Activated T-cell treated with anti-CD3 and anti-CD28 coated beads, Interleukin-2, amount 50 U/mL, for 72 hours (primary cell): Measurements from ENCODE around the gene PRAMEF14. TPM values are rescaled to one million over a fixed set of nuclear protein-coding genes. Genes with fewer than 3 reads are reported as not detected.
"Not testable (repeated sequence)": the region's sequence is repeated elsewhere in the genome, so short reads cannot be mapped to it uniquely, and the experiment has no call there.

Experiments used
- ATAC-seq, 2 donors: fragments of 150-1000 bp; cut with Tn5 transposase; replicated peaks in 1 of 2; 2 replicates each; pipeline ENCODE4 v1.10.0; 2021; ENCODE audit warnings: moderate library complexity in 2 of 2, mild to moderate bottlenecking in 1 of 2
- DNase-seq, 2 donors: peaks; one replicate each; pipeline ENCODE4 v3.0.0; 2021 to 2022; ENCODE audit warnings: mixed read lengths in 1 of 2
- H3K27ac Mint-ChIP-seq: one replicate; pipeline ENCODE4 v1.8.0; 2022; ENCODE audit warnings: mild to moderate bottlenecking, moderate library complexity, mixed read lengths
- H3K27me3 Mint-ChIP-seq: one replicate; pipeline ENCODE4 v1.8.0; 2022; ENCODE audit warnings: low read depth, mixed read lengths
- H3K36me3 Mint-ChIP-seq, 2 donors: one replicate each; pipeline ENCODE4 v1.8.0; 2022; ENCODE audit warnings: mixed read lengths in 2 of 2, mild to moderate bottlenecking in 1 of 2; ENCODE audit not compliant: insufficient read depth in 2 of 2
- H3K4me1 Mint-ChIP-seq: one replicate; pipeline ENCODE4 v1.8.0; 2022; ENCODE audit warnings: low read depth, mixed read lengths
- H3K4me3 Mint-ChIP-seq, 2 donors: one replicate each; pipeline ENCODE4 v1.8.0; 2022; ENCODE audit warnings: mild to moderate bottlenecking in 2 of 2, mixed read lengths in 2 of 2, moderate library complexity in 2 of 2
- H3K9me3 Mint-ChIP-seq, 2 donors: one replicate each; pipeline ENCODE4 v1.8.0; 2022; ENCODE audit warnings: mixed read lengths in 2 of 2
- total RNA-seq, 2 donors: library from RNA; stranded (reverse); gene quantifications; one replicate each; pipeline ENCODE4 v1.2.3, GENCODE V29; 2022

PRAMEF14 gene
- total RNA-seq, result not detected

GRCh38 chr1:13347034-13347433, at the start of gene PRAMEF14:
Gene PRAMEF14, minus strand, starts transcription at chr1:13347134. Its CDS starts 1,820 bp downstream, at chr1:13345314.
- H3K4me3 Mint-ChIP-seq, DNase-seq, H3K27ac Mint-ChIP-seq, ATAC-seq, H3K4me1 Mint-ChIP-seq, H3K36me3 Mint-ChIP-seq, H3K27me3 Mint-ChIP-seq, H3K9me3 Mint-ChIP-seq: not testable (repeated sequence)

GRCh38 chr1:13395311-13395710, 48.4 kb upstream of the PRAMEF14 start:
- not testable (repeated sequence) for H3K4me3 Mint-ChIP-seq, ATAC-seq, H3K36me3 Mint-ChIP-seq, H3K9me3 Mint-ChIP-seq, H3K4me1 Mint-ChIP-seq, H3K27me3 Mint-ChIP-seq, DNase-seq, H3K27ac Mint-ChIP-seq

GRCh38 chr1:13394761-13395160, 47.8 kb upstream of the PRAMEF14 start:
- not testable (repeated sequence) for H3K36me3 Mint-ChIP-seq, H3K4me1 Mint-ChIP-seq, ATAC-seq, H3K9me3 Mint-ChIP-seq, DNase-seq, H3K27ac Mint-ChIP-seq, H3K4me3 Mint-ChIP-seq, H3K27me3 Mint-ChIP-seq

- not testable (repeated sequence) for H3K9me3 Mint-ChIP-seq, H3K36me3 Mint-ChIP-seq, H3K4me3 Mint-ChIP-seq, H3K27me3 Mint-ChIP-seq, H3K27ac Mint-ChIP-seq, DNase-seq, H3K4me1 Mint-ChIP-seq, ATAC-seq
Observed at GRCh38 chr1:13393004-13393403, 46.1 kb upstream of the PRAMEF14 start.

GRCh38 chr1:13389332-13389731, 42.4 kb upstream of the PRAMEF14 start, which contains the start of gene PRAMEF17:
Gene PRAMEF17, plus strand, starts transcription at chr1:13389632. Its CDS starts 26 bp downstream, at chr1:13389658.
- H3K27ac Mint-ChIP-seq, H3K4me3 Mint-ChIP-seq: not testable (repeated sequence)

GRCh38 chr1:13380380-13380779, 33.4 kb upstream of the PRAMEF14 start:
- not testable (repeated sequence) for H3K27ac Mint-ChIP-seq, H3K4me1 Mint-ChIP-seq, H3K9me3 Mint-ChIP-seq, H3K4me3 Mint-ChIP-seq, ATAC-seq, H3K36me3 Mint-ChIP-seq, DNase-seq, H3K27me3 Mint-ChIP-seq

More at GRCh38 chr1:13389332-13389731, 42.4 kb upstream of the PRAMEF14 start, which contains the start of gene PRAMEF17:
- ATAC-seq, H3K36me3 Mint-ChIP-seq, H3K9me3 Mint-ChIP-seq, DNase-seq, H3K27me3 Mint-ChIP-seq, H3K4me1 Mint-ChIP-seq: not testable (repeated sequence)

- H3K27me3 Mint-ChIP-seq, H3K27ac Mint-ChIP-seq, H3K36me3 Mint-ChIP-seq, DNase-seq, H3K4me3 Mint-ChIP-seq, ATAC-seq, H3K9me3 Mint-ChIP-seq, H3K4me1 Mint-ChIP-seq: not testable (repeated sequence)
Observed at GRCh38 chr1:13378983-13379382, 32.0 kb upstream of the PRAMEF14 start.

GRCh38 chr1:13368544-13368943, 21.6 kb upstream of the PRAMEF14 start:
- H3K4me3 Mint-ChIP-seq, H3K4me1 Mint-ChIP-seq, H3K27me3 Mint-ChIP-seq, ATAC-seq, H3K9me3 Mint-ChIP-seq, H3K27ac Mint-ChIP-seq, H3K36me3 Mint-ChIP-seq: not testable (repeated sequence)
- peak; percentile 22 to 35 for DNase-seq

- ATAC-seq, H3K27ac Mint-ChIP-seq, DNase-seq, H3K36me3 Mint-ChIP-seq, H3K4me3 Mint-ChIP-seq, H3K9me3 Mint-ChIP-seq, H3K4me1 Mint-ChIP-seq, H3K27me3 Mint-ChIP-seq: not testable (repeated sequence)
Observed at GRCh38 chr1:13366536-13366935, 19.6 kb upstream of the PRAMEF14 start.

GRCh38 chr1:13364928-13365327, 18.0 kb upstream of the PRAMEF14 start:
- H3K4me1 Mint-ChIP-seq, DNase-seq, H3K9me3 Mint-ChIP-seq, ATAC-seq, H3K4me3 Mint-ChIP-seq, H3K27ac Mint-ChIP-seq, H3K27me3 Mint-ChIP-seq, H3K36me3 Mint-ChIP-seq: not testable (repeated sequence)

- ATAC-seq, H3K4me1 Mint-ChIP-seq, H3K4me3 Mint-ChIP-seq, DNase-seq, H3K9me3 Mint-ChIP-seq, H3K27me3 Mint-ChIP-seq, H3K36me3 Mint-ChIP-seq, H3K27ac Mint-ChIP-seq: not testable (repeated sequence)
Observed at GRCh38 chr1:13362364-13362763, 15.4 kb upstream of the PRAMEF14 start.

GRCh38 chr1:13356774-13357173, 9.8 kb upstream of the PRAMEF14 start:
- H3K27ac Mint-ChIP-seq, H3K4me3 Mint-ChIP-seq, ATAC-seq, H3K36me3 Mint-ChIP-seq, H3K9me3 Mint-ChIP-seq, H3K4me1 Mint-ChIP-seq, H3K27me3 Mint-ChIP-seq: not testable (repeated sequence)
- peak; percentile 8 to 29 for DNase-seq

GRCh38 chr1:13354475-13354874, 7.5 kb upstream of the PRAMEF14 start:
- H3K36me3 Mint-ChIP-seq, DNase-seq, ATAC-seq, H3K27me3 Mint-ChIP-seq, H3K4me3 Mint-ChIP-seq, H3K9me3 Mint-ChIP-seq, H3K4me1 Mint-ChIP-seq, H3K27ac Mint-ChIP-seq: not testable (repeated sequence)

GRCh38 chr1:13353476-13353875, 6.5 kb upstream of the PRAMEF14 start:
- H3K36me3 Mint-ChIP-seq, H3K27me3 Mint-ChIP-seq, DNase-seq, H3K27ac Mint-ChIP-seq, H3K9me3 Mint-ChIP-seq, ATAC-seq, H3K4me1 Mint-ChIP-seq, H3K4me3 Mint-ChIP-seq: not testable (repeated sequence)
